Astrocyte (in vitro differentiated cells and primary cell): ENCODE data around the gene MAP2K3. TPM values are rescaled to one million over a fixed set of nuclear protein-coding genes. Genes with fewer than 3 reads are reported as not detected.

ENCODE experiments used
- DNase-seq: peaks from one replicate; pipeline ENCODE4 v3.0.0-alpha.2; 2010; ENCODE audit warnings: low read depth
- FAIRE-seq: peaks from 2 replicates; lab custom pipeline; 2011; peaks lifted over from hg19 to GRCh38; lab: Jason Lieb, UNC
- H2AFZ ChIP-seq: 2 replicates; pipeline ENCODE4 v1.6.0; 2012; ENCODE audit warnings: low read depth, low read length, inconsistent platforms
- H3K27ac ChIP-seq: 2 replicates; pipeline ENCODE4 v1.5.1; 2011; ENCODE audit warnings: low read depth, low read length, inconsistent platforms
- H3K27me3 ChIP-seq: 2 replicates; pipeline ENCODE4 v1.6.0; 2011; ENCODE audit warnings: low read length, inconsistent platforms; ENCODE audit not compliant: insufficient read depth
- H3K36me3 ChIP-seq: 2 replicates; pipeline ENCODE4 v1.5.1; 2011; ENCODE audit warnings: low read length, inconsistent platforms; ENCODE audit not compliant: insufficient read depth
- H3K4me1 ChIP-seq: 2 replicates; pipeline ENCODE4 v1.5.1; 2011; ENCODE audit warnings: low read length, inconsistent platforms; ENCODE audit not compliant: insufficient read depth
- H3K4me2 ChIP-seq: 2 replicates; pipeline ENCODE4 v1.6.0; 2012; ENCODE audit warnings: low read length, inconsistent platforms
- H3K4me3 ChIP-seq: 2 replicates; pipeline ENCODE4 v1.5.1; 2011; ENCODE audit warnings: low read depth, mild to moderate bottlenecking, low read length, inconsistent platforms; ENCODE audit not compliant: insufficient read depth
- H3K79me2 ChIP-seq: 2 replicates; pipeline ENCODE4 v1.6.0; 2012; ENCODE audit warnings: mild to moderate bottlenecking, low read length, inconsistent platforms; ENCODE audit not compliant: insufficient read depth
- H3K9ac ChIP-seq: 2 replicates; pipeline ENCODE4 v1.6.0; 2012; ENCODE audit warnings: mild to moderate bottlenecking, low read length, inconsistent platforms
- H3K9me3 ChIP-seq: 2 replicates; pipeline ENCODE4 v1.5.1; 2012; ENCODE audit warnings: low read depth, mild to moderate bottlenecking, low read length, inconsistent platforms; ENCODE audit not compliant: insufficient read depth
- H4K20me1 ChIP-seq: 2 replicates; pipeline ENCODE4 v1.6.0; 2012; ENCODE audit warnings: low read length, inconsistent platforms; ENCODE audit not compliant: insufficient read depth
- H3K27ac Mint-ChIP-seq: one replicate; pipeline ENCODE4 v1.8.0; 2021; ENCODE audit warnings: mild to moderate bottlenecking, mixed read lengths; ENCODE audit not compliant: unreplicated experiment
- H3K27me3 Mint-ChIP-seq: one replicate; pipeline ENCODE4 v1.8.0; 2021; ENCODE audit warnings: low read depth, mixed read lengths; ENCODE audit not compliant: unreplicated experiment
- H3K36me3 Mint-ChIP-seq: one replicate; pipeline ENCODE4 v1.8.0; 2021; ENCODE audit warnings: low read depth, mixed read lengths; ENCODE audit not compliant: unreplicated experiment
- H3K4me1 Mint-ChIP-seq: one replicate; pipeline ENCODE4 v1.8.0; 2021; ENCODE audit warnings: low read depth, mixed read lengths; ENCODE audit not compliant: unreplicated experiment
- H3K4me3 Mint-ChIP-seq: one replicate; pipeline ENCODE4 v1.8.0; 2021; ENCODE audit warnings: mild to moderate bottlenecking, moderate library complexity, mixed read lengths; ENCODE audit not compliant: unreplicated experiment
- H3K9me3 Mint-ChIP-seq: one replicate; pipeline ENCODE4 v1.8.0; 2021; ENCODE audit warnings: mild to moderate bottlenecking, mixed read lengths; ENCODE audit not compliant: unreplicated experiment
- CTCF ChIP-seq: IDR thresholded peaks from 2 replicates; pipeline ENCODE4 v1.5.1; 2011; ENCODE audit warnings: low read depth, mild to moderate bottlenecking, inconsistent platforms, low read length, moderate library complexity; ENCODE audit not compliant: insufficient read depth
- EZH2 ChIP-seq: IDR thresholded peaks from 2 replicates; pipeline ENCODE4 v1.6.1; 2012; ENCODE audit warnings: mild to moderate bottlenecking, low read length, inconsistent platforms; ENCODE audit not compliant: insufficient read depth
- total RNA-seq: library from RNA; stranded (reverse); gene quantifications from 2 replicates; pipeline ENCODE4 v1.2.1, GENCODE V29; 2021

The MAP2K3 gene
- total RNA-seq, 1 donor from 2014 or later, result 44.3 TPM

- no peak overlapping the region for H3K4me2 ChIP-seq
- H3K4me3 ChIP-seq, result no peak overlapping the region
- FAIRE-seq (no peak), DNase-seq (no peak)
- no peaks in the 10 kb centered on the region for H3K79me2 ChIP-seq
- peaks cover 5% of the 10 kb centered on the region for H3K27me3 ChIP-seq
- Mint-ChIP-seq H3K36me3 (peaks cover 2% of the 10 kb centered on the region), H3K4me3 (no peak overlapping the region), H3K27ac (no peak overlapping the region), H3K9me3 (no peaks in the 10 kb centered on the region), H3K27me3 (peaks cover 33% of the 10 kb centered on the region), H3K4me1 (peaks cover 2% of the 10 kb centered on the region)
- H3K4me1 ChIP-seq, result no peaks in the 10 kb centered on the region
- H3K9me3 ChIP-seq, result no peaks in the 10 kb centered on the region
- no peak overlapping the region for H2AFZ ChIP-seq
- TF ChIP-seq CTCF (no peak), EZH2 (no peak)
- H3K36me3 ChIP-seq, result no peaks in the 10 kb centered on the region
- no peak overlapping the region for H3K27ac ChIP-seq
- H4K20me1 ChIP-seq, result no peaks in the 10 kb centered on the region
- H3K9ac ChIP-seq, result no peak overlapping the region
These were observed 69.0 kb downstream of the MAP2K3 start for GRCh38 chr17:21353326-21354010.

GRCh38 chr17:21354796-21355385 is 70.4 kb downstream of the MAP2K3 start:
- H3K4me2 ChIP-seq, result no peak overlapping the region
- TF ChIP-seq EZH2 (no peak), CTCF (no peak)
- no peaks in the 10 kb centered on the region for H3K36me3 ChIP-seq
- Mint-ChIP-seq H3K4me3 (no peak overlapping the region), H3K27me3 (peaks cover 40% of the 10 kb centered on the region), H3K9me3 (no peaks in the 10 kb centered on the region), H3K36me3 (peaks cover 2% of the 10 kb centered on the region), H3K4me1 (peaks cover 3% of the 10 kb centered on the region), H3K27ac (no peak overlapping the region)
- no peaks in the 10 kb centered on the region for H3K9me3 ChIP-seq
- no peak overlapping the region for H3K9ac ChIP-seq
- no peaks in the 10 kb centered on the region for H4K20me1 ChIP-seq
- DNase-seq (no peak), FAIRE-seq (no peak)
- no peak overlapping the region for H2AFZ ChIP-seq
- H3K27me3 ChIP-seq, result peaks cover 9% of the 10 kb centered on the region
- H3K4me1 ChIP-seq, result no peaks in the 10 kb centered on the region
- no peak overlapping the region for H3K4me3 ChIP-seq
- no peak overlapping the region for H3K27ac ChIP-seq
- no peaks in the 10 kb centered on the region for H3K79me2 ChIP-seq

- H3K27me3 ChIP-seq, result peaks cover 12% of the 10 kb centered on the region
These were observed 71.1 kb downstream of the MAP2K3 start for GRCh38 chr17:21355586-21355985.

More at GRCh38 chr17:21355586-21355985, 71.1 kb downstream of the MAP2K3 start:
- no peaks in the 10 kb centered on the region for H3K4me1 ChIP-seq
- DNase-seq (no peak), FAIRE-seq (no peak)
- TF ChIP-seq CTCF (no peak), EZH2 (no peak)
- no peak overlapping the region for H3K27ac ChIP-seq
- no peak overlapping the region for H3K4me3 Mint-ChIP-seq
- peaks cover 5% of the 10 kb centered on the region for H3K4me1 Mint-ChIP-seq
- H2AFZ ChIP-seq, result no peak overlapping the region
- H3K27ac Mint-ChIP-seq, result no peak overlapping the region
- H3K9me3 Mint-ChIP-seq, result no peaks in the 10 kb centered on the region
- H3K9me3 ChIP-seq, result no peaks in the 10 kb centered on the region
- peaks cover 44% of the 10 kb centered on the region for H3K27me3 Mint-ChIP-seq
- no peaks in the 10 kb centered on the region for H4K20me1 ChIP-seq
- H3K36me3 ChIP-seq, result no peaks in the 10 kb centered on the region
- H3K9ac ChIP-seq, result no peak overlapping the region
- H3K4me3 ChIP-seq, result no peak overlapping the region
- H3K79me2 ChIP-seq, result no peaks in the 10 kb centered on the region
- H3K4me2 ChIP-seq, result no peak overlapping the region
- H3K36me3 Mint-ChIP-seq, result peaks cover 2% of the 10 kb centered on the region
